Measurements from ENCODE around the gene TMEM51. TPM values are rescaled to one million over a fixed set of nuclear protein-coding genes. Genes with fewer than 3 reads are reported as not detected.

Gene TMEM51
- total RNA-seq, 1 donor from 2014 or later, result 6.9 TPM

DNA sequence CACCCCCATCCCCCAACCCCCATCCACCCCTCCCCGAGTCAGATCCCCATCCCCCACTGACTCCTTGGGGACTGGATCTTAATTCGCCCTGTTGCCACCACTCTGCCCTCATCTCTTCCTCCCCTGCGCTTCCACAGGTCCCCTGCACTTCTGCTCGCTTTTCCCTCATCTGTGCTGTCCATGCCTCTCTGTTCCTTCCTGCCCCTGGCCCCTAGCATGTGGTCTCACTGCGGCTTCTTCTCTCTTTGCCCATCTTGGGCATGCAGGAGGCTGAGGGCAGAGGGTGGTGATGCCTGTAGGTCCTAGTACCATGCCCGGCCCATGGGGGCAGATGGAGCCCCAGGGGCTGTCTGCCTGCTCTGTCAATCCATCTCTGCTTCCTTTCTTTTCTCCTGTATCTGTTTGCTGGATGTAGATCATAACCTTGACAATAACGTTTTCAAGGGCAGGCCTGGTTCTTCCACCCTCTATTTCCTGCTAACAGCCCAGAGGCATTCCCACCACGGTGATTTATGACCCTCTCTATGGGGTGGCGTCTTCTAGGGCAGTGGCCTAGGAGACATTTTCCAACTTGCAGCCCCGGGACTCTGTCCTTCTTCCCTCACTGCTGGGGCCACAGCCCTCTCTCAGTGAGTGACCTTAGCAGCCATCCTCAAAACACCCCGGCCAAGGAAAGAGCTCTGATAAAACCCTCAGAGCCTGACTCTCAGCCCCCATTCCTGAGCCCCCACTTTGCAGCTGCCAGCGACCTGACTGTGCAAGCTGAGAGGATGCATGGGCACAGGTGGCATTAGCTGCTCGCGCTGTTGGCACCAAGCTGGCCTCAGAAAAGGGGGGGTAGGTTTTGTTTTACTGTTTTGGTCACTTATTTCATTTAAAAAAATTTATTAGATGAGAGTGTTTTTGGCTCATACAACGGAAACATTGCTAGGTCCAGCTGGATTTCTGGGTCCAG, 33.9 kb downstream of the TMEM51 start:
- Histone ChIP-seq H3K4me2 (ENCODE audit: low read length) (no peak overlapping the region), H3K9me3 (ENCODE audit: insufficient read depth, low read depth, low read length) (no peaks in the 10 kb centered on the region), H4K20me1 (ENCODE audit: insufficient read depth, low read length) (no peaks in the 10 kb centered on the region), H3K9ac (ENCODE audit: low read length) (no peak overlapping the region), H3K4me1 (ENCODE audit: insufficient read depth, low read length) (peaks cover 4% of the 10 kb centered on the region), H3K27me3 (ENCODE audit: insufficient read depth, low read length) (no peaks in the 10 kb centered on the region), H2AFZ (ENCODE audit: low read depth, low read length) (no peak overlapping the region), H3K36me3 (ENCODE audit: insufficient read depth, low read length) (no peaks in the 10 kb centered on the region), H3K79me2 (ENCODE audit: insufficient read depth, low read length) (no peaks in the 10 kb centered on the region), H3K4me3 (ENCODE audit: insufficient read depth, low read depth, low read length) (no peak overlapping the region), H3K27ac (ENCODE audit: low read depth, low read length) (no peak overlapping the region)
- no peak for DNase-seq (ENCODE audit: low read depth)
- Mint-ChIP-seq H3K27me3 (ENCODE audit: low read depth, unreplicated experiment) (no peaks in the 10 kb centered on the region), H3K9me3 (ENCODE audit: unreplicated experiment) (no peaks in the 10 kb centered on the region), H3K36me3 (ENCODE audit: low read depth, unreplicated experiment) (no peaks in the 10 kb centered on the region), H3K4me3 (ENCODE audit: unreplicated experiment) (no peak overlapping the region), H3K4me1 (ENCODE audit: low read depth, unreplicated experiment) (peaks cover 35% of the 10 kb centered on the region), H3K27ac (ENCODE audit: unreplicated experiment) (no peak overlapping the region)
- no peak for FAIRE-seq
- TF ChIP-seq EZH2 (IDR thresholded peaks at IDR 0.05; ENCODE audit: insufficient read depth, low read length), result no peak
- TF ChIP-seq, protein P1, sequence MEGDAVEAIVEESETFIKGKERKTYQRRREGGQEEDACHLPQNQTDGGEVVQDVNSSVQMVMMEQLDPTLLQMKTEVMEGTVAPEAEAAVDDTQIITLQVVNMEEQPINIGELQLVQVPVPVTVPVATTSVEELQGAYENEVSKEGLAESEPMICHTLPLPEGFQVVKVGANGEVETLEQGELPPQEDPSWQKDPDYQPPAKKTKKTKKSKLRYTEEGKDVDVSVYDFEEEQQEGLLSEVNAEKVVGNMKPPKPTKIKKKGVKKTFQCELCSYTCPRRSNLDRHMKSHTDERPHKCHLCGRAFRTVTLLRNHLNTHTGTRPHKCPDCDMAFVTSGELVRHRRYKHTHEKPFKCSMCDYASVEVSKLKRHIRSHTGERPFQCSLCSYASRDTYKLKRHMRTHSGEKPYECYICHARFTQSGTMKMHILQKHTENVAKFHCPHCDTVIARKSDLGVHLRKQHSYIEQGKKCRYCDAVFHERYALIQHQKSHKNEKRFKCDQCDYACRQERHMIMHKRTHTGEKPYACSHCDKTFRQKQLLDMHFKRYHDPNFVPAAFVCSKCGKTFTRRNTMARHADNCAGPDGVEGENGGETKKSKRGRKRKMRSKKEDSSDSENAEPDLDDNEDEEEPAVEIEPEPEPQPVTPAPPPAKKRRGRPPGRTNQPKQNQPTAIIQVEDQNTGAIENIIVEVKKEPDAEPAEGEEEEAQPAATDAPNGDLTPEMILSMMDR (IDR thresholded peaks at IDR 0.05; ENCODE audit: insufficient read depth, low read depth, low read length), result no peak

DNA sequence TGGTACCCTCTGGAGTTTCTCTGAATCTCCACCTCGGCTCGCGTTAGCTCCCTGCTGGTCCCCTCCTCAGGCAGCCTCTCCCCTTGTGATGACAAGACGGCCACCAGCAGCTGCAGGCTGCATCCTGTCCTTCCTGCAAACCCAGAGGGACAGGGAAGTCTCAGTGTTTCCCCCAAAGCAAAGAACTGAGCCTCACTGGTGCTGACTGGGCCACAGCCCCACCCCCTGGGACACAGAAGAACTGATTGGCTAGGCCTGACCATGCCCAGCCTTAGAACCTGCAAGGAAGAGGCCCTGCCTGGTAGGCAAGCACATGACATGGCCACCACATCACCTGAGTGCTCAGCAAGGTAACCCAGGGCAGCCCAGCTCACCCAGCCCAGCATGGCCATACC, 34.6 kb downstream of the TMEM51 start:
- Histone ChIP-seq H3K9ac (ENCODE audit: low read length) (no peak overlapping the region), H4K20me1 (ENCODE audit: insufficient read depth, low read length) (peaks cover 2% of the 10 kb centered on the region), H2AFZ (ENCODE audit: low read depth, low read length) (no peak overlapping the region), H3K36me3 (ENCODE audit: insufficient read depth, low read length) (no peaks in the 10 kb centered on the region), H3K9me3 (ENCODE audit: insufficient read depth, low read depth, low read length) (no peaks in the 10 kb centered on the region), H3K27me3 (ENCODE audit: insufficient read depth, low read length) (no peaks in the 10 kb centered on the region), H3K4me1 (ENCODE audit: insufficient read depth, low read length) (peaks cover 4% of the 10 kb centered on the region), H3K27ac (ENCODE audit: low read depth, low read length) (no peak overlapping the region), H3K79me2 (ENCODE audit: insufficient read depth, low read length) (no peaks in the 10 kb centered on the region), H3K4me2 (ENCODE audit: low read length) (no peak overlapping the region), H3K4me3 (ENCODE audit: insufficient read depth, low read depth, low read length) (no peak overlapping the region)
- TF ChIP-seq, protein P1 (IDR thresholded peaks at IDR 0.05; ENCODE audit: insufficient read depth, low read depth, low read length), result no peak
- TF ChIP-seq EZH2 (IDR thresholded peaks at IDR 0.05; ENCODE audit: insufficient read depth, low read length), result no peak
- Mint-ChIP-seq H3K9me3 (ENCODE audit: unreplicated experiment) (no peaks in the 10 kb centered on the region), H3K27ac (ENCODE audit: unreplicated experiment) (no peak overlapping the region), H3K36me3 (ENCODE audit: low read depth, unreplicated experiment) (no peaks in the 10 kb centered on the region), H3K4me1 (ENCODE audit: low read depth, unreplicated experiment) (peaks cover 35% of the 10 kb centered on the region), H3K4me3 (ENCODE audit: unreplicated experiment) (no peak overlapping the region), H3K27me3 (ENCODE audit: low read depth, unreplicated experiment) (no peaks in the 10 kb centered on the region)
- DNase-seq (ENCODE audit: low read depth), result no peak
- no peak for FAIRE-seq

DNA sequence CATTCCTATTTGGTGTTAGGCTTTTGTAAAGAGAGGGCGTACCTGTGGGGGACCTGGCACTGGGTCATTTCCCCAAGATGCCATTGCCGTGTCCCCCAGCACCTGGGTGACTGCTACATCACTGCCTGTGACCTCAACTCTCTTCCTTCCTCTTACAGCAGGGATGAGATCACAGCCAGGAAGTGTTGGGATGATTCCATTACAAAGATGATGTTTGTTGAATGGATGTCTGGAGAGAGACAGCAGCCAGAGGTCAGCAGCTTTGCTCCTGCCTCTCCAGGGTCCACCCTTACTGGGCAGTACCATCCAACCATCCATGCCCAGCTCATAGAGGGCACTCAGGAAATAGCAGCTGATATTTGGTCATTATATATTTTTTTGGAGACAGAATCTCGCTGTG, 35.1 kb downstream of the TMEM51 start:
- Histone ChIP-seq H3K9ac (ENCODE audit: low read length) (no peak overlapping the region), H3K79me2 (ENCODE audit: insufficient read depth, low read length) (no peaks in the 10 kb centered on the region), H3K4me3 (ENCODE audit: insufficient read depth, low read depth, low read length) (no peak overlapping the region), H3K4me1 (ENCODE audit: insufficient read depth, low read length) (peaks cover 4% of the 10 kb centered on the region), H3K27ac (ENCODE audit: low read depth, low read length) (no peak overlapping the region), H3K4me2 (ENCODE audit: low read length) (no peak overlapping the region), H2AFZ (ENCODE audit: low read depth, low read length) (no peak overlapping the region), H4K20me1 (ENCODE audit: insufficient read depth, low read length) (peaks cover 3% of the 10 kb centered on the region), H3K36me3 (ENCODE audit: insufficient read depth, low read length) (no peaks in the 10 kb centered on the region), H3K9me3 (ENCODE audit: insufficient read depth, low read depth, low read length) (no peaks in the 10 kb centered on the region), H3K27me3 (ENCODE audit: insufficient read depth, low read length) (no peaks in the 10 kb centered on the region)
- TF ChIP-seq, protein P1 (IDR thresholded peaks at IDR 0.05; ENCODE audit: insufficient read depth, low read depth, low read length), result no peak
- no peak for TF ChIP-seq EZH2 (IDR thresholded peaks at IDR 0.05; ENCODE audit: insufficient read depth, low read length)
- peak overlapping the region; percentile 62 for H3K27ac Mint-ChIP-seq (ENCODE audit: unreplicated experiment)
- no peaks in the 10 kb centered on the region for H3K27me3 Mint-ChIP-seq (ENCODE audit: low read depth, unreplicated experiment)
- H3K9me3 Mint-ChIP-seq (ENCODE audit: unreplicated experiment), result no peaks in the 10 kb centered on the region
- H3K4me3 Mint-ChIP-seq (ENCODE audit: unreplicated experiment), result no peak overlapping the region
- FAIRE-seq (peak; percentile 13), DNase-seq (ENCODE audit: low read depth) (no peak)
- peaks cover 35% of the 10 kb centered on the region for H3K4me1 Mint-ChIP-seq (ENCODE audit: low read depth, unreplicated experiment)
- no peaks in the 10 kb centered on the region for H3K36me3 Mint-ChIP-seq (ENCODE audit: low read depth, unreplicated experiment)

Measured in astrocyte (in vitro differentiated cells and primary cell).